Right renal cortex interstitium (tissue), 3 donors: ENCODE measurements around the gene DERA. TPM values are rescaled to one million over a fixed set of nuclear protein-coding genes. Genes with fewer than 3 reads are reported as not detected.
"Not testable (repeated sequence)": the region's sequence is repeated elsewhere in the genome, so short reads cannot be mapped to it uniquely, and the experiment has no call there.

ENCODE experiments used
- DNase-seq, 3 donors: peaks; one replicate each; pipeline ENCODE4 v3.0.0-alpha.2; 2013; ENCODE audit warnings: low read depth in 3 of 3, low spot score in 2 of 3
- polyA plus RNA-seq, 3 donors: library from polyadenylated mRNA; unstranded; fragments of 120-200 nt; gene quantifications; one replicate each; pipeline ENCODE4 v1.2.1, GENCODE V29; 2013; ENCODE audit not compliant: insufficient read length in 3 of 3

DERA gene
- polyA plus RNA-seq, 3 donors: 45.3 to 49.1 (median 49.1) TPM

DNA sequence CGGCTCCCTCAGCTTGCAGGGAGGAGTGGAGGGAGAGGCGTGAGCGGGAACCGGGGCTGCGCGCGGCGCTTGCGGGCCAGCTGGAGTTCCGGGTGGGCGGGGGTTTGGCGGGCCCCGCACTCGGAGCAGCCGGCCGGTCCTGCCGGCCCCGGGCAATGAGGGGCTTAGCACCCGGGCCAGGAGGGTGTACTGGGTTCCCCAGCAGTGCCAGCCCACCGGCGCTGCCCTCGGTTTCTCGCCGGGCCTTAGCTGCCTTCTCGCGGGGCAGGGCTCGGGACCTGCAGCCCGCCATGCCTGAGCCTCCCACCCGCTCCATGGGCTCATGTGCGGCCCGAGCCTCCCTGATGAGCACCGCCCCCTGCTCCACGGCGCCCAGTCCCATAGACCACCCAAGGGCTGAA, 146.2 kb downstream of the DERA start:
- not testable (repeated sequence) for DNase-seq

DNA sequence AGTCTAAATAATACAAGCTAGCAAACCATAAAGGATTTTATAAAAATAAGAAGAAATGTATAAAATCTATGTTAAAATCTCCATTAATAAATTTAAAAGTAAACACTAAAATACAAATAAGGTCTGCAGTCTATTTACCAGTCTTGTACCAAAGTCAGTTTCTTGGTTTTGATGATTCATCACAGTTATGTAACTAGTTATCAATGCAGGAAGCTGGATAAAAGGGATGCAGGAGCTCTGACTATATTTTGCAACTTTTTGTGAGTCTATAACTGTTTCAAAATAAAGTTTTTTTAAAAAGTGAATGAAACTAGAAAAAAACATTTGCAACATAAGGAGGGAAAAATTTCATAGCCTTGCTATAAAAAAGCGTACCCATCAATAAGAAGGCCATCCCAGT, 151.5 kb downstream of the DERA start:
- DNase-seq: no peak

DNA sequence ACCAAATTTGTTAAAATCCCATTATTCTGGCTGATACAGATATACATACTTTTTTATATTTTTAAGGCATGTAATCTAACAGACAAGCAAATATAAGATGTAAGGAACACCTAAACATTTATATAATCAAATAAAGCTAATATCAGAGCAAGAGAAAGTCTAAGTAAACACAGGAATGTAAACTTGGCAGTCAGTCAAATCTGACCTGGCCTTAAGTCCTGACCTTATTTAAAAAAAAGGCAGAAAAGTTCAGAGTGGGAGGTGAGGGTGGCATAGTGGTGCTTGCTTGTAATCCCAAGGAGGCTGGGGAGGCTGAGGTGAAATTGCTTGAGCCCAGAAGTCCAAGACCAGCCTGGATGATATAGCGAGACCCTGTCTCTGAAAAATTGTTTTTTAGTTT, 152.6 kb downstream of the DERA start:
- no peak for DNase-seq

- no peak for DNase-seq
These were observed 159.0 kb downstream of the DERA start for GRCh38 chr12:16070113-16070512.

GRCh38 chr12:16072678-16073077, 161.5 kb downstream of the DERA start:
- no peak for DNase-seq

DNA sequence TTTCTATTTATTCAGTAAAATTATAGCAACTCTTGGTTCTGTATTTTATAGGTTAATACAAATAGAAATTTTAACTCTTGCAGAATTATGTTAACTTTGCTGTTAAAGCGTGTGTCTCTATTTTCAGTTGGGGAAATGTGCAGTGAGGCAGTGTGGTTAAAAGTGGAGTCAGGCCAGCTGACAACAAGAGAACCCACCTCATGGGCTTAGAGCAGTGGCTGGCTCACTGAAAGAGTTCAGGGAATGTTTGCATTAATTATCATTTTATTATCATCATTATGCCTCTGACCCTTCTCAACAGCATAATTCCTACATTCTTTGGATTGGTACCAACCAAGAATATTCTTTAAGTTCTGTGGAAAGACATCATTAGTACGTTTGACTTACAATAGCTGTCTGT, 163.8 kb downstream of the DERA start:
- DNase-seq: no peak

DNA sequence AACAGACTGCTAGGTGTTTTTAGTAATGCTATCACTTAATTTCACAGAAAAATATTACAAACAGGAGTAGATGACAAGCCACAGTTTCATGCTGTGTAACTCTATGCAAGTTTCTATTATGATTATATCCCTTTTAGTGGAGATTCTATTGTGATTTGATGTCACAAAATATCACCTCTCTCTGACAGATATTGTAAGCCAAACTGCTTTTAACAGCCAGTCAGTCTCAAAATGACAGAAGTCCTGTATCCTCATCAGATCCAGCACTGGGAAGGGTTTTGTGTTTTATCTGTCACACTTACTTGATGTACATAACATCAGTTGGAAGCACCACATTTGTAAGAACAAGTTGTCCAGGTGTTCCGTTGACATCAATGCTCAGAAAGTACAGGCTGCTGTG, 164.8 kb downstream of the DERA start:
- DNase-seq: no peak

DNA sequence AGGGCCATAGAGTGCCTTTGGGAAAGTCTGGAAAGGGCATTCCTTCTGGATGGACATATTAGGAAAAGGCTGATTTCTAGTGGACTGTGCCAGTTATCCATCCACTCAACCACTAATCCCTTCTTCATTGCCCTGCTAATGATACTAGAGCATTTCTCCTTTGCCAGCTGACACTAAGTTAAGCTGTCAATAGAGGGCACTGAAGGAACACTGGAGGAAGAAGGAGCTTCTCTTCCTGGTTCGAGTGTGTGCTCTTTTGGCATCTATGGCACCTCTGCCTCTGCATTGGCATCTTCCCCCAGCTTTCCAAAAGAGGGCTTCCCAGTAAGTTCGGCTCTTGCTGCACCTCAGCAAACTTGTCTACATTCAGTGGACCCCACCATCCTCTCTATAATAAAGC, 165.4 kb downstream of the DERA start:
- DNase-seq: no peak

DNA sequence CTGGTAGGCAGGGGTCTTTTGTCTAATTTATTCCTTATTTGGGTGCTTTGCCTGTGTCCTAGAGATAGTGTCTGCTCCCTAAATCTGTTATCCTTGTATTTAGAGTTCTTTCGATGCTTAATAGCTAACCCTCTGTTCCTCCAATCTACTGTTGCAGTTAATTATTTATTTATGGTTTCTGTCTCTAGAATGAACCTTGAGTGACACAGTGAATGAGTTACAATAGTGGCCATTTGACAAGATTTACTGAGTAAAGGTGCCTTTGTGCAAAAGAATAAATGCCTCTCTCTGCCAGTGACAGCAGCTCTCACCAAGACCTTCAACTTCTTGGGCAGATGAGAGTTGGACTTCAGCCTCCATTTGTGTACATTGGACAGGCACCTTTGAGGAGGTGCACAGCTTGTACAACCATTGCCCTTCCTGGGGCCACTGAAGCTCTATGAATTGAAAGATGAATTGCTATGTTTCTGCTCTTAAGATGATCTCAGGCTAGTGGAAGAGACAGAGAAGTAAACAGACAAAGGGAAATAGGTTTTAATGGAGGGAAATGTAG, 165.9 kb downstream of the DERA start:
- no peak for DNase-seq

GRCh38 chr12:16086462-16086861, 175.3 kb downstream of the DERA start:
- DNase-seq: no peak

DNA sequence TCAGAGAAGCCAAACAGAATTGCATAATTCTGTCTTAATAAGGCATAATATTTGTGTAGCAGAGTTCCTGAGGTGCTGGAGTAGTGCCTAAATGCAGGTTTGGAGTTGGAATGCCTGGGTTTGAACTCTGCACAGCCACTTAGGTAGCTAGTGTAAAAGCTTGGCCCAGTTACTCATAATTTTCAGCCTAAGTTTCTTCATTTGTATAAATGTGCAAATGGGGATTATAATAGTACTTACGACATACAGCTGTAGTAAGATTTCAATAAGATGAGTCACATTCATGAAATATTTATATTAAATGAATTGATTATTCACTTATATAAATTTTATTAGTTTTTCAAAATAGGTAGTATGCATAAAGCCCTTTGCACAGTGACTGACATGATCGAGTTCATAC, 175.8 kb downstream of the DERA start:
- no peak for DNase-seq

Other genes starting within 250 kb of the DERA start
- 10 to 100 TPM; 62.4 to 62.7 (median 62.6) TPM for gene EPS8, start 121.9 kb upstream of the DERA start, polyA plus RNA-seq
- gene STRAP, start 28.9 kb upstream of the DERA start, polyA plus RNA-seq: 100 to 1,000 TPM; 180 to 200 (median 197) TPM